GM18511 (cell line): ENCODE results near the gene ZNF382.

Source experiments
- ATAC-seq: cut with Tn5 transposase; IDR thresholded peaks from one replicate; pipeline ENCODE4 v1.9.1; 2021; ENCODE audit warnings: mild to moderate bottlenecking, moderate library complexity; ENCODE audit not compliant: unreplicated experiment

ZNF382 gene

DNA sequence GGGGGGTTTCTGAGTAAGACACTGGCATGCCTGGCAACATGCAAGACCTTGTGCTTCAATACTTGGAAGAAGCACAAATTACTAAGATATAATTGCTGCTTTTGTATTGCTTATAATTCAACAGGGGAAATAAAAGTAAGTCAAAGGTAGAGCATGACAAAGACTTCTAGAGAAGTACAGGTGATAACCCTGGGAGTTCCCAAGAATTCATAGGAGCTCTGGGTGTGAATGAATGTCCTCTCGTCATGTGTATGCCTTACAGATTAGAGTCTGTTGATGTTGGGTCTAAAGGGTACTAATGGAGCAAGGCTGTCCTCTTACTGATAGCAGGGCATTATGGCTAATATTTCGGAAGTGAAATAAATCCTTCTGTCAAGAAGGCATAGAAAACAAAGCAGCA lies 69.1 kb downstream of the ZNF382 start:
- no peak for ATAC-seq

DNA sequence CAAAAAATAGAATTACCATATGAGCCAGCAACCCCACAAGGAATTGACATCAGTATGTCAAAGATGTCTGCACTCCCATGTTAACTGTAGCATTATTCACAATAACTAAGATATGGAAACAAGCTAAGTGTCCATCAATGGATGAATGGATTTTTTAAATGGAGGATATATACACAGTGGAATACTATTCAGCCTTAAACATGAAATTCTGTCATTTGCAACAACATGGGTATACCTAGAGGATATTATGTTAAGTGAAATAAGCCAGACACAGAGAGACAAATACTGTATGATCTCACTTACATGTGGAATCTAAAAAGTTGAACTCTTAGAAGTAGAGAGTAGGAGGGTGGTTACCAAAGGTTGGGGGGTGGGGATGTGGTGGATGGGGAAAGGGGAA lies 74.3 kb downstream of the ZNF382 start:
- no peak for ATAC-seq
